A549 (cell line): ENCODE measurements around the gene BAHD1.

ENCODE experiments used
- POLR2A ChIP-seq: IDR thresholded peaks from 2 replicates; pipeline ENCODE4 v1.6.1; 2012; ENCODE audit warnings: mild to moderate bottlenecking, low read length
- RNF2 ChIP-seq: fragments of 200-600 bp; sonication (generic); IDR thresholded peaks from 2 replicates; pipeline ENCODE4 v1.6.1; 2016; ENCODE audit warnings: low read depth, mild to moderate bottlenecking, antibody characterized with exemption, moderate library complexity, borderline replicate concordance

- no peak for TF ChIP-seq RNF2
- TF ChIP-seq POLR2A: no peak
Measured at GRCh38 chr15:40425681-40426080, 15.1 kb upstream of the BAHD1 start.
